ENCODE measurements around the gene FAIM2.

GRCh38 chr12:49846032-49846431 lies 57.7 kb downstream of the FAIM2 start:
- TF ChIP-seq POLR2AphosphoS5 (IDR thresholded peaks at IDR 0.05; ENCODE audit: low read depth) = no peak
- TF ChIP-seq REST (IDR thresholded peaks at IDR 0.05; ENCODE audit: insufficient replicate concordance, low read depth) = no peak
- TF ChIP-seq CTCF (IDR thresholded peaks at IDR 0.05; ENCODE audit: insufficient read depth, low read length) = no peak
